ENCODE measurements around the gene GPR176.

Gene GPR176

DNA sequence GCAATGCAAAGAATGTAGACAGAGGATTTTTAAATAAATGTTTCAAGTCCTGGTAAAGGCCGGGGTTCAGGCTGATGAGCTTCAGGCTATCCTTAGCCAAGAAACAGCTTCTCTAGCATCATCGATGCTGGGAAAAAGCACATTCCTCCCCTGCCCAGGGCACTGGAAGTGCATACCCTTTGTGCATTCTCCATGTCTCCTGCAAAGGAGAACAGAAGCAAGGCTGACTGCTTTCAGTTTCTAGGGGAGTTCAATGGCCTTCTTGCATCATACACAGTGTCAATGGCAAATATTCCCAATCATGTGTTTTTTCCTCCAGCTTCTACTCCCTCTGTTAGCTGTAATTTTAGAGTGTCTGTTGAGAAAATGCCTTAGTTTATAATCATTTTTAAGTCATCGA is 59.9 kb downstream of the GPR176 start:
- in situ Hi-C loops (cut with HindIII; ENCODE audit: low sequenced_read_pairs) = loop anchor here (5.0 kb wide), 1 partner anchor 63 kb away; no protein-coding TSS in a partner anchor

- in situ Hi-C loops (cut with HindIII; ENCODE audit: low sequenced_read_pairs) = loop anchor here (5.0 kb wide), 1 partner anchor 62 kb away; no protein-coding TSS in a partner anchor
Observed at GRCh38 chr15:39859636-39860035, 60.4 kb downstream of the GPR176 start.

DNA sequence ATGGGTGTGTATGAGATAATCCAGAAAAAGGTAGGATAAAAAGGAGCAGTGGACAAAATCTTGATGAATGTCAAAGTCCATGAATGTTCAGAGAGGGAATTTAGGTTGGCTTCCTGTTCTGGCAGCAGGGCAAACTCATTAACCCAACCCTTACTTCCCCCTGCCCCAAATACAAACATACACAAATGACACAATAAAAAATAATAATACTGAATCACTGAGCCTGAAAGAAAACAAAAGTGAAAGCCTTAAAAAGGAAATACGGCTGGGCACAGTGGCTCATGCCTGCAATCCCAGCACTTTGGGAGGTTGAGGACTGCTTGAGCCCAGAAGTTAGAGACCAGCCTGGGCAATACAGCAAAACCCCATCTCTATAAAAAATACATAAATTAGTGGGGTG is 62.9 kb downstream of the GPR176 start:
- in situ Hi-C loops (cut with HindIII; ENCODE audit: low sequenced_read_pairs) = no loop called here

DNA sequence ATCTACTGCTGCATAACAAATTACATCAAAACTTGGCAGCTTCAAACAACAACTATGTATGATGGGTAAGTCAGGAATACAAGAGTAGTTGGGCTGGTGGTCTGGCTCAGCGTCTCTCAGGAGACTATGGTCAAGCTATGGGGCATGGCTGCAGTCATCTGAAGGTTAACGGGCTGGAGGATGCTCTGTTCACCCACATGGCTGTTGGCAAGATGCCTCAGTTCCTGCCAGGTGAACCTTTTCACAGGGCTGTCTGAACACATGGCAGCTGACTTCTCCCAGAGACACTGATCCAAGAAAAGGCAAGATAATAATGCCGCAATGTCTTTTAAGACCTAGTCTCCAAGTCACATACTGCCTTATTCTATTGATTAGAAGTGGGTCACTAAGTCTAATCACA is 63.7 kb downstream of the GPR176 start:
- in situ Hi-C loops (cut with HindIII; ENCODE audit: low sequenced_read_pairs) = no loop called here

DNA sequence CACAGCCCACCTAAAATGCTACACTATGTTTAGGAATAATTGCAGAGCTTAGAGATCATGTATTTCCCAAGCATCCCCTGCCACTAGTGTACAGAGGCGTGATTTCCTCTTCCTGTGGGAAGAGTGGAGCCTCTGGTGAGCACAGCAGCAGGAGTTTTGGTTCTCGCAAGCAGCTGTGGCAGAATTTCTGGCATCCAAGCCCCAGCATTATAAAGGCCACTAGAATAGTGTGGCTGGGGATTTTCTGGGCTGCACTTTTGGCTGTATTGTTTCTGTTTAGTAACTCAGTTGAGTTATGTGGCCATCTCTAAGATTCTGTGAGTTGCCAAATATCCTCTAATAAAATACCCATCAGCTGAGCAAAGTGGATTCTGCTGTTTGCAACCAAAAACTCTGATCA is 64.7 kb downstream of the GPR176 start:
- in situ Hi-C loops (cut with HindIII; ENCODE audit: low sequenced_read_pairs) = no loop called here

GRCh38 chr15:39854161-39854560 is 65.9 kb downstream of the GPR176 start:
- in situ Hi-C loops (cut with HindIII; ENCODE audit: low sequenced_read_pairs) = no loop called here

GRCh38 chr15:39852250-39852649 is 67.8 kb downstream of the GPR176 start:
- in situ Hi-C loops (cut with HindIII; ENCODE audit: low sequenced_read_pairs) = no loop called here

DNA sequence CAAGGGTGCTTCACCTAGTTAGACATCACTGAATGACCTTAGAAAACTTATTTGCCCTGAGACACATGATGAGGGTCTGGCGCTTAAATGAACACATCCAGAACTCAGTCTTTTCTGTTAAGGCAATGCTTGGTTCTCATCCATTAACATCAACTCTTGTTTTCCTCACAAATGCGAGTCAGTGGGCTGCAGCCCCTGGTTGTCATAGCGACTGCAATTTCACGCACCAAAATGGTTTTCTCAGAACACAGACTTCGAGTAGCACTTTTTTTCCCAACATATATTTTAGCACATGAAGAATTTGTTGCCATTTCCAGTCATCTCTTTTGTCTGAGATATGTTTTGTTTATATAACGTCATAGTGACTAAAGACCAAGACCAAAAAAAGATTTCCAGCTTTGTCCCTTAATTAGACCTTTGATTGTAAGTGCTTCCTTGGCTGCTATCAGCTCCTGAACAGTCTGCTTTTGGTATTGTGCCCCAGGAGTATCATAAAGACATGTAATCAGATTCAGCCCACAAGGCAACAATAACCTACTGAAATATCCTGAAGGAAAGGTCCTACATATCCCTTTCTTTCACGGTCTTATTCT is 68.5 kb downstream of the GPR176 start:
- in situ Hi-C loops (cut with HindIII; ENCODE audit: low sequenced_read_pairs) = no loop called here

GRCh38 chr15:39850436-39850835 is 69.6 kb downstream of the GPR176 start:
- in situ Hi-C loops (cut with HindIII; ENCODE audit: low sequenced_read_pairs) = no loop called here

- in situ Hi-C loops (cut with HindIII; ENCODE audit: low sequenced_read_pairs) = no loop called here
Observed at GRCh38 chr15:39846108-39846507, 74.0 kb downstream of the GPR176 start.

GRCh38 chr15:39845582-39845981 is 74.5 kb downstream of the GPR176 start:
- in situ Hi-C loops (cut with HindIII; ENCODE audit: low sequenced_read_pairs) = no loop called here

- in situ Hi-C loops (cut with HindIII; ENCODE audit: low sequenced_read_pairs) = no loop called here
Observed at GRCh38 chr15:39843565-39843964, 76.5 kb downstream of the GPR176 start.

- in situ Hi-C loops (cut with HindIII; ENCODE audit: low sequenced_read_pairs) = no loop called here
Observed at GRCh38 chr15:39837454-39837853, 82.6 kb downstream of the GPR176 start.

- in situ Hi-C loops (cut with HindIII; ENCODE audit: low sequenced_read_pairs) = no loop called here
Observed at GRCh38 chr15:39835550-39835949, 84.5 kb downstream of the GPR176 start.

GRCh38 chr15:39834256-39834655 is 85.8 kb downstream of the GPR176 start:
- in situ Hi-C loops (cut with HindIII; ENCODE audit: low sequenced_read_pairs) = no loop called here

GRCh38 chr15:39833515-39833981 is 86.5 kb downstream of the GPR176 start:
- in situ Hi-C loops (cut with HindIII; ENCODE audit: low sequenced_read_pairs) = no loop called here

DNA sequence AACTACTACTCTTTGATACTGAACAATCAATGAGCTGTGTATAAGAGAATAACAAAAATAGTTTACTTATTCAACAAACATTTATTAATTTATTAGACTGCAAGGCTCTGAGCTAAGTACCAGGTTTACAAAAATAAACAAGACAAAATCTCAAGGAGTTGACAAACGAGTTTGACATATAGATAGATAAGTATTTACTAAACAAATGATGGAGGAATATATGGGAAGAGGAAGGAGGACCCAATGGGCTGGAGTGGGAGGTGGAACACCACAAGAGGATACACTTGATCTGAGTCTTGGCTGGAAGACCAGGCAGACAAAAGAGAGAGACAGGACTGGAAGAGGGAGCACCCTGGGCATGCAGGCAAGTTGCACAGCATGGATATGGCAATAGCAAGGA is 89.9 kb downstream of the GPR176 start:
- in situ Hi-C loops (cut with HindIII; ENCODE audit: low sequenced_read_pairs) = no loop called here

DNA sequence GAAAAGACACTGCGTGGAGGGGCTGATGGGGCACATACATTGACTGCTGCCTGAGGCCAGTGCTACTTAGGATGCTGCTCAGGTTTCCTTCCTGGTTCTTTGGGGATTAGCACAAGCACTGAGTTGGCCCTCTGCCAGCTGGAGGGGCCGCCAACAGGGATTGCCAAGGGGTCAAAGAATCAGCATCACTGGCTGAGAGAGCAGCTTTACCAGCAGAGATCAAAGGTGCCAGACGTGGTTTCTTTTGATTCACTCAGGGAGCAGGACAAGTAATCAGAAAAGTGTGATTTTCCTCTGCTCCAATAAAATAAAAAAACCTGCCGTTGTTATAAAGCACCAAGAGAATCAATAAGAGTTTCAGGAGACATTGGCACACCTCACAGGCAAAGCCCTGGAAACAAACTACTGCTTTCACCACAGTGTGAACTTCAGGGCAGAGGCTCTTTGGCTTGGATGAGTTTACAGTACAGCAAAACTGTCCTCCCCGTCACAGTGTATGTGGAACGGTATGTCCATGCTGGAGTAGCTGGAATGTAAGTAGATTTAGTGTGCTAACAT is 91.6 kb downstream of the GPR176 start:
- in situ Hi-C loops (cut with HindIII; ENCODE audit: low sequenced_read_pairs) = no loop called here

GRCh38 chr15:39826975-39827374 is 93.1 kb downstream of the GPR176 start:
- in situ Hi-C loops (cut with HindIII; ENCODE audit: low sequenced_read_pairs) = no loop called here

DNA sequence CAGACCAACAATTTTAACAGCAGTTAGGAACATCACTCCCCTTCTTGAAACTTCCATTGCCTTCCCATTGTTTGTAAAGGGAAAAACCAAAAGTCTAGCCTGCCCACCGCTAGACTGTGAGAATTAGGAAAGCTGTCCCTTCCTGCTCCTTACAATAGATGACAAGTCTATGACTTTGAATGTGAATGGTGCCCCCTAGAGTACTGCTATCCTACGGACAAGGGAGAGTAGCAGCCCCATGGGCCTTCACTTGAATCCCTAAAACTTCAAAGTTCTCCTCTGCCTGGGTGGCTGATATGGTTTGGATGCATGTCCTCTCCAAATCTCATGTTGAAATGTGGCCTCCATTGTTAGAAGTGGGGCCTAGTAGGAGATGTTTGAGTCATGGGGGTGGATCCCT is 96.4 kb downstream of the GPR176 start:
- in situ Hi-C loops (cut with HindIII; ENCODE audit: low sequenced_read_pairs) = no loop called here

- in situ Hi-C loops (cut with HindIII; ENCODE audit: low sequenced_read_pairs) = no loop called here
Observed at GRCh38 chr15:39820050-39820602, 99.9 kb downstream of the GPR176 start.

DNA sequence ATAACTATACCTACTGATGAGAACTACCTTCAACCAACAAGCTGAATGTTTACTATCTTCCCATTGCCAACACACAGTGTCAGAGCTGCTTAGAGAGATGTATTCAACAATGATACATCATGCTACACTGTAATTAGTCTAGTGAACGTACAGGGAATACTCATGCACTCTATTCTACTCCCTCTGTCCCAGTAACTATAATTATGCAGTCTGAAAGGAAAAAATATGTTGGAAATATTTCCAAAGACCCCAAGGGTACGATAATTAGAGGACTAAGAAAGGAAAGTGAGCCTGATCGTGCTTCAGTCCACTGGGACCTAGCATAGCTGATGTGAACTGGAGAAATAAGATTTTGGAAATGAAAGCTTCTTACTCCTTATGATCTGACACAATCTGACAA is 100.5 kb downstream of the GPR176 start:
- in situ Hi-C loops (cut with HindIII; ENCODE audit: low sequenced_read_pairs) = no loop called here

- in situ Hi-C loops (cut with HindIII; ENCODE audit: low sequenced_read_pairs) = no loop called here
Observed at GRCh38 chr15:39817892-39818291, 102.2 kb downstream of the GPR176 start.
